ENCODE results near the gene HERC4.

Gene HERC4

GRCh38 chr10:67903581-67903980 lies 171.5 kb downstream of the HERC4 start:
- Histone ChIP-seq H3K79me2 (ENCODE audit: insufficient read depth, low read depth) (no peaks in the 10 kb centered on the region), H2AFZ (ENCODE audit: low read depth) (no peak overlapping the region), H3K27me3 (ENCODE audit: insufficient read depth, low read depth) (no peaks in the 10 kb centered on the region), H3K27ac (no peak overlapping the region), H3K9ac (no peak overlapping the region), H3K4me1 (ENCODE audit: low read depth, poor library complexity, severe bottlenecking) (no peaks in the 10 kb centered on the region), H3K4me2 (no peak overlapping the region), H3K4me3 (IDR thresholded peaks at IDR 0.05; ENCODE audit: insufficient read depth, low read depth, low read length) (no peak overlapping the region), H4K20me1 (ENCODE audit: insufficient read depth) (no peaks in the 10 kb centered on the region), H3K36me3 (ENCODE audit: insufficient read depth) (0 out of 2 replicates have a peak, but pooled peaks cover 3% of the 10 kb centered on the region)
- TF ChIP-seq, protein P1, sequence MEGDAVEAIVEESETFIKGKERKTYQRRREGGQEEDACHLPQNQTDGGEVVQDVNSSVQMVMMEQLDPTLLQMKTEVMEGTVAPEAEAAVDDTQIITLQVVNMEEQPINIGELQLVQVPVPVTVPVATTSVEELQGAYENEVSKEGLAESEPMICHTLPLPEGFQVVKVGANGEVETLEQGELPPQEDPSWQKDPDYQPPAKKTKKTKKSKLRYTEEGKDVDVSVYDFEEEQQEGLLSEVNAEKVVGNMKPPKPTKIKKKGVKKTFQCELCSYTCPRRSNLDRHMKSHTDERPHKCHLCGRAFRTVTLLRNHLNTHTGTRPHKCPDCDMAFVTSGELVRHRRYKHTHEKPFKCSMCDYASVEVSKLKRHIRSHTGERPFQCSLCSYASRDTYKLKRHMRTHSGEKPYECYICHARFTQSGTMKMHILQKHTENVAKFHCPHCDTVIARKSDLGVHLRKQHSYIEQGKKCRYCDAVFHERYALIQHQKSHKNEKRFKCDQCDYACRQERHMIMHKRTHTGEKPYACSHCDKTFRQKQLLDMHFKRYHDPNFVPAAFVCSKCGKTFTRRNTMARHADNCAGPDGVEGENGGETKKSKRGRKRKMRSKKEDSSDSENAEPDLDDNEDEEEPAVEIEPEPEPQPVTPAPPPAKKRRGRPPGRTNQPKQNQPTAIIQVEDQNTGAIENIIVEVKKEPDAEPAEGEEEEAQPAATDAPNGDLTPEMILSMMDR (conservative IDR thresholded peaks at IDR 0.05; ENCODE audit: low read depth, low read length): no peak

DNA sequence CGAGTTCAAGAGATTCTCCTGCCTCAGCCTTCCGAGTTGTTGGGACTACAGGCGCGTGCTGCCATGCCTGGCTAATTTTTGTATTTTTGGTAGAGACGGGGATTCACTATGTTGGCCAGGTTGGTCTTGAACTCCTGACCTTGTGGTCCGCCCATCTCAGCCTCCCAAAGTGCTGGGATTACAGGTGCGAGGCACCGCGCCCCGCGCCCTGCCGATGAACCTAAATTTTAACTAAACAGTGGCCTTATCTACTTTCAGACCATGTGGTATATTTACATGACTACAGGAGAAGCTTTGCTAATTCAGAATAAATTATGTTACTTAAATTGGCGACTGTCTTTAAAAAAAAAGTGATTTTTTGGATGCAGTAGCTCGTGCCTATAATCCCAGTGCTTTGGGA lies 181.4 kb downstream of the HERC4 start:
- Histone ChIP-seq H3K36me3 (ENCODE audit: insufficient read depth) (peaks cover 5% of the 10 kb centered on the region; the same call in 1 of the 2 replicates), H4K20me1 (ENCODE audit: insufficient read depth) (no peaks in the 10 kb centered on the region), H3K27ac (no peak overlapping the region), H2AFZ (ENCODE audit: low read depth) (no peak overlapping the region), H3K4me3 (IDR thresholded peaks at IDR 0.05; ENCODE audit: insufficient read depth, low read depth, low read length) (no peak overlapping the region), H3K27me3 (ENCODE audit: insufficient read depth, low read depth) (no peaks in the 10 kb centered on the region), H3K4me1 (ENCODE audit: low read depth, poor library complexity, severe bottlenecking) (no peaks in the 10 kb centered on the region), H3K79me2 (ENCODE audit: insufficient read depth, low read depth) (peaks cover 7% of the 10 kb centered on the region; the same call in 1 of the 2 replicates), H3K4me2 (no peak overlapping the region), H3K9ac (no peak overlapping the region)
- TF ChIP-seq, protein P1 (conservative IDR thresholded peaks at IDR 0.05; ENCODE audit: low read depth, low read length): no peak

- H3K4me2 ChIP-seq: peak overlapping the region; percentile 95
- no peaks in the 10 kb centered on the region for H3K27me3 ChIP-seq (ENCODE audit: insufficient read depth, low read depth)
- no peaks in the 10 kb centered on the region; the same call in 1 of the 2 replicates for H3K36me3 ChIP-seq (ENCODE audit: insufficient read depth)
- no peaks in the 10 kb centered on the region for H4K20me1 ChIP-seq (ENCODE audit: insufficient read depth)
- no peak overlapping the region for H3K4me3 ChIP-seq (IDR thresholded peaks at IDR 0.05; ENCODE audit: insufficient read depth, low read depth, low read length)
- peaks cover 14% of the 10 kb centered on the region for H3K4me1 ChIP-seq (ENCODE audit: low read depth, poor library complexity, severe bottlenecking)
- TF ChIP-seq, protein P1 (conservative IDR thresholded peaks at IDR 0.05; ENCODE audit: low read depth, low read length): no peak
- peak overlapping the region; percentile 54 for H2AFZ ChIP-seq (ENCODE audit: low read depth)
- H3K9ac ChIP-seq: peak overlapping the region; percentile 52; the same call in 1 of the 2 replicates
- H3K79me2 ChIP-seq (ENCODE audit: insufficient read depth, low read depth): peaks cover 29% of the 10 kb centered on the region
- H3K27ac ChIP-seq: peak overlapping the region; percentile 39
Observed at GRCh38 chr10:67884842-67885670, 190.0 kb downstream of the HERC4 start.

DNA sequence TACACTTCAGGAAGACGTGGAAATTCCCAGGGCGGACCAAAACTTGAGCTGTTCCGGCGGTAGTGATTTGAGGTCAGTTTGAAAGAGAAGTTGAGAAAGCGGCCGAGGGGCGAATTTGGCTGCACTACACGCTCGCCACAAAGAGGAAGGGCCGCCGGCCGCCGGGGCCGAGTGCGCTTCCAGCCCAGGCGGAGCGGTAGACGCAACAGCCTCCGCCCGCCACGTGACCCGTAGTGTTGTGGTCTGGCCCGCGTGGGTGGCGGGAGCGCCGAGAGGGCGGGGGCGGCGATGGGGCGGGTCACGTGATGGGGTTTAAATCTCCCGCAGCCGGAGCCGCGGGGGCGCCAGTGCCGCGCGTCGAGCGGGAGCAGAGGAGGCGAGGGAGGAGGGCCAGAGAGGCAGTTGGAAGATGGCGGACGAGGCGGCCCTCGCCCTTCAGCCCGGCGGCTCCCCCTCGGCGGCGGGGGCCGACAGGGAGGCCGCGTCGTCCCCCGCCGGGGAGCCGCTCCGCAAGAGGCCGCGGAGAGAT lies 190.7 kb downstream of the HERC4 start, which contains the start of gene SIRT1:
Gene SIRT1, plus strand, starts transcription at position 344 of the 529 bp plus-strand sequence. Its CDS starts 66 bp downstream, at position 410.
- Histone ChIP-seq H3K9ac (peak within 1 kb of the TSS; percentile 52; the same call in 1 of the 2 replicates), H3K4me2 (peak within 1 kb of the TSS; percentile 95), H3K4me3 (IDR thresholded peaks at IDR 0.05; ENCODE audit: insufficient read depth, low read depth, low read length) (no peak within 1 kb of the TSS), H3K27ac (peak within 1 kb of the TSS; percentile 39), H3K27me3 (ENCODE audit: insufficient read depth, low read depth) (no peaks in the 10 kb centered on the region), H3K36me3 (ENCODE audit: insufficient read depth) (no peaks in the 10 kb centered on the region; the same call in 1 of the 2 replicates), H2AFZ (ENCODE audit: low read depth) (peak within 1 kb of the TSS; percentile 97), H3K79me2 (ENCODE audit: insufficient read depth, low read depth) (peaks cover 29% of the 10 kb centered on the region), H4K20me1 (ENCODE audit: insufficient read depth) (no peaks in the 10 kb centered on the region), H3K4me1 (ENCODE audit: low read depth, poor library complexity, severe bottlenecking) (peaks cover 14% of the 10 kb centered on the region)
- TF ChIP-seq, protein P1 (conservative IDR thresholded peaks at IDR 0.05; ENCODE audit: low read depth, low read length): no peak

Data from KMS-11 (cell line).